Vagina (tissue), 2 donors: Measurements from ENCODE around the gene PRIM2.

Source experiments
- CTCF ChIP-seq, 3 experiments: fragments of 450-650 bp in 2 of 3; fragments of 200-600 bp in 1 of 3; sonication (generic) in 1 of 3; IDR thresholded peaks; one replicate each; pipeline ENCODE4 v1.5.1; 2017 to 2019; ENCODE audit warnings: antibody characterized with exemption in 3 of 3, mild to moderate bottlenecking in 2 of 3, moderate library complexity in 2 of 3
- POLR2A ChIP-seq, 2 donors: fragments of 450-650 bp; IDR thresholded peaks; one replicate each; pipeline ENCODE4 v1.6.1; 2017; ENCODE audit warnings: antibody characterized with exemption in 2 of 2, mild to moderate bottlenecking in 2 of 2, moderate library complexity in 2 of 2

- TF ChIP-seq CTCF (IDR thresholded peaks at IDR 0.05) = no peak
- TF ChIP-seq POLR2A (IDR thresholded peaks at IDR 0.05) = no peak
Measured at GRCh38 chr6:57298741-57299140, 18.7 kb upstream of the PRIM2 start.
